ENCODE data around the gene GNAZ.

GRCh38 chr22:23026777-23027176 lies 43.5 kb upstream of the GNAZ start:
- TF ChIP-seq CTCF (IDR thresholded peaks at IDR 0.05; ENCODE audit: low read depth, low read length, poor library complexity, severe bottlenecking) = no peak
- TF ChIP-seq EZH2phosphoT487 (IDR thresholded peaks at IDR 0.05; ENCODE audit: borderline replicate concordance, low read length) = no peak
